ENCODE data around the gene PPL. TPM values are rescaled to one million over a fixed set of nuclear protein-coding genes. Genes with fewer than 3 reads are reported as not detected.

The PPL gene
- total and polyA plus RNA-seq, 2 of the 13 experiments (the other 11 are each of a cell fraction or from before 2014, with no cell fraction given) = 5.7 to 6.6 TPM

GRCh38 chr16:4976611-4977145 lies 39.7 kb upstream of the PPL start (continued):
- TF ChIP-seq ZNF17 (CRISPR knock-in tag; IDR thresholded peaks at IDR 0.05) = 0 out of 2 replicates have a peak, but pooled peaks have one; percentile 26
- TF ChIP-seq ZSCAN25 (CRISPR knock-in tag; IDR thresholded peaks at IDR 0.05) = peak; percentile 90
- peak; percentile 55; the same call in 1 of the 2 replicates for TF ChIP-seq ZNF225 (CRISPR knock-in tag; IDR thresholded peaks at IDR 0.05)
- 0 out of 2 replicates have a peak, but pooled peaks have one; percentile 38 for TF ChIP-seq ZNF550 (CRISPR knock-in tag; IDR thresholded peaks at IDR 0.05; ENCODE audit: borderline replicate concordance)
- peak; percentile 26; the same call in 1 of the 2 replicates for TF ChIP-seq ZNF331 (CRISPR knock-in tag; IDR thresholded peaks at IDR 0.05)
- no peak for TF ChIP-seq KAT2B (IDR thresholded peaks at IDR 0.05; ENCODE audit: borderline replicate concordance, low read depth, low read length)
- 0 out of 2 replicates have a peak, but pooled peaks have one; percentile 38 for TF ChIP-seq ZZZ3 (CRISPR knock-in tag; IDR thresholded peaks at IDR 0.05; ENCODE audit: borderline replicate concordance)
- TF ChIP-seq ZNF501 (CRISPR knock-in tag; IDR thresholded peaks at IDR 0.05) = peak; percentile 36; the same call in 1 of the 2 replicates
- TF ChIP-seq YEATS4 (CRISPR knock-in tag; IDR thresholded peaks at IDR 0.05; ENCODE audit: borderline replicate concordance) = 0 out of 2 replicates have a peak, but pooled peaks have one; percentile 31
- peak; percentile 57; the same call in 1 of the 2 replicates for TF ChIP-seq ZNF761 (CRISPR knock-in tag; conservative IDR thresholded peaks at IDR 0.05)
- 0 out of 2 replicates have a peak, but pooled peaks have one; percentile 21 for TF ChIP-seq KAT8 (CRISPR knock-in tag; IDR thresholded peaks at IDR 0.05)
- no peak for TF ChIP-seq RBM39 (IDR thresholded peaks at IDR 0.05; ENCODE audit: low read depth, low read length, poor library complexity, severe bottlenecking)
- peak; percentile 32; the same call in 1 of the 2 replicates for TF ChIP-seq ZMYM4 (CRISPR knock-in tag; IDR thresholded peaks at IDR 0.05)
- no peak for TF ChIP-seq ZSCAN22 (CRISPR knock-in tag; IDR thresholded peaks at IDR 0.05)
- TF ChIP-seq, protein P1, sequence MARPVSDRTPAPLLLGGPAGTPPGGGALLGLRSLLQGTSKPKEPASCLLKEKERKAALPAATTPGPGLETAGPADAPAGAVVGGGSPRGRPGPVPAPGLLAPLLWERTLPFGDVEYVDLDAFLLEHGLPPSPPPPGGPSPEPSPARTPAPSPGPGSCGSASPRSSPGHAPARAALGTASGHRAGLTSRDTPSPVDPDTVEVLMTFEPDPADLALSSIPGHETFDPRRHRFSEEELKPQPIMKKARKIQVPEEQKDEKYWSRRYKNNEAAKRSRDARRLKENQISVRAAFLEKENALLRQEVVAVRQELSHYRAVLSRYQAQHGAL (CRISPR knock-in tag; IDR thresholded peaks at IDR 0.05; ENCODE audit: not compliant biosample characterization) = no peak
- TF ChIP-seq ZNF691 (CRISPR knock-in tag; IDR thresholded peaks at IDR 0.05; ENCODE audit: borderline replicate concordance, low read depth) = 0 out of 2 replicates have a peak, but pooled peaks have one; percentile 36
- TF ChIP-seq ZNF605 (CRISPR knock-in tag; IDR thresholded peaks at IDR 0.05) = peak; percentile 44; the same call in 1 of the 2 replicates
- TF ChIP-seq ZNF484 (CRISPR knock-in tag; IDR thresholded peaks at IDR 0.05; ENCODE audit: borderline replicate concordance, low read depth) = no peak
- TF ChIP-seq ATF5 (CRISPR knock-in tag; IDR thresholded peaks at IDR 0.05; ENCODE audit: low read depth) = no peak
- TF ChIP-seq SIX1 (CRISPR knock-in tag; IDR thresholded peaks at IDR 0.05; ENCODE audit: borderline replicate concordance) = peak; percentile 60; the same call in 1 of the 2 replicates
- TF ChIP-seq FOXP4 (CRISPR knock-in tag; IDR thresholded peaks at IDR 0.05) = peak; percentile 43; the same call in 1 of the 2 replicates
- peak; percentile 70; the same call in 1 of the 2 replicates for TF ChIP-seq ZFX (CRISPR knock-in tag; IDR thresholded peaks at IDR 0.05; ENCODE audit: low read depth)
- TF ChIP-seq ZNF335 (CRISPR knock-in tag; IDR thresholded peaks at IDR 0.05) = no peak
- TF ChIP-seq ZNF350 (CRISPR knock-in tag; IDR thresholded peaks at IDR 0.05; ENCODE audit: borderline replicate concordance, low read depth) = peak; percentile 72

All from HepG2 (cell line).